Panc1 (cell line): ENCODE data around the gene WWOX.

Source experiments
- SIN3A ChIP-seq: IDR thresholded peaks from 2 replicates; pipeline ENCODE4 v1.6.1; 2012; ENCODE audit warnings: low read depth, mild to moderate bottlenecking, low read length, moderate library complexity, borderline replicate concordance; ENCODE audit not compliant: insufficient read depth
- TCF7L2 ChIP-seq: IDR thresholded peaks from 2 replicates; pipeline ENCODE4 v1.6.1; 2011; ENCODE audit warnings: mild to moderate bottlenecking, low read depth, low read length, inconsistent platforms
- TF ChIP-seq, protein P1 (sequence below): fragments of 450-650 bp; IDR thresholded peaks from 2 replicates; pipeline ENCODE4 v1.5.1; 2017; ENCODE audit warnings: mild to moderate bottlenecking

DNA sequence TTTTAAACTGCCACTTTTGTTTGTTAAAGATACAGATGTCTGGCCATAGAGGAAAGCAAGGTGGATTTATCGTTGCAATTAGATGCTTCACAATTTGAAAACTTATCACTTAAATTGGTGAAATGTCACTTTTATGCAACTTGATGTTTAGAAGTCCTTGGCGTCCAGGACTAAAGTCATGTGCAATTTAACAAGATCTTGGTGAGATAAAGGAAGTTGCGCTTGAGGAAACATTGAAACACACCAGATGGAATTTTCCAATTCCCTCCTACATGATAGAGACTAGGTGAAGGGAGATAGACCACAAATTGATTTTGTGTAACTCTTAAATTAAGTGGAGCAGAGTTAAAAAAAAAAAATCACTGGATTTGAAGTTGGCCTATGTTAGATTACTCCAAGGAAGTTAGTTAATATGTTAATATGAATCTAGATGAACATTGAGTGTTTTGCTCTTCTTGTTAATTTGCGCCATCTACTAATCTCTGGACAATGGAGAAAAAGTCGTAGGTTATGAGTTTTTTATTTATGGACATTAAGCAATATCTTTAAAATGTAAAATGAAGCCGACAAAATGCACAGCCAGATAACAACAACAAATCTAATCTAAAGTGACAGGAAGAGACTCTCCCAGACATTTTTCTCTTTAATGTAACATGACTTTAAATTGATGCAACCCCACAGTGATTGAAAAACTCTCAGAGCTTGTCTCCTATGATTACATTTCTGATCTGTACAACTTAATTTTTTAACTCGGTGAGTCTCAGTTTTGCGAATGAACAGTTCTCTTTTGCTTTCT is 119.6 kb downstream of the WWOX start:
- TF ChIP-seq, protein P1, sequence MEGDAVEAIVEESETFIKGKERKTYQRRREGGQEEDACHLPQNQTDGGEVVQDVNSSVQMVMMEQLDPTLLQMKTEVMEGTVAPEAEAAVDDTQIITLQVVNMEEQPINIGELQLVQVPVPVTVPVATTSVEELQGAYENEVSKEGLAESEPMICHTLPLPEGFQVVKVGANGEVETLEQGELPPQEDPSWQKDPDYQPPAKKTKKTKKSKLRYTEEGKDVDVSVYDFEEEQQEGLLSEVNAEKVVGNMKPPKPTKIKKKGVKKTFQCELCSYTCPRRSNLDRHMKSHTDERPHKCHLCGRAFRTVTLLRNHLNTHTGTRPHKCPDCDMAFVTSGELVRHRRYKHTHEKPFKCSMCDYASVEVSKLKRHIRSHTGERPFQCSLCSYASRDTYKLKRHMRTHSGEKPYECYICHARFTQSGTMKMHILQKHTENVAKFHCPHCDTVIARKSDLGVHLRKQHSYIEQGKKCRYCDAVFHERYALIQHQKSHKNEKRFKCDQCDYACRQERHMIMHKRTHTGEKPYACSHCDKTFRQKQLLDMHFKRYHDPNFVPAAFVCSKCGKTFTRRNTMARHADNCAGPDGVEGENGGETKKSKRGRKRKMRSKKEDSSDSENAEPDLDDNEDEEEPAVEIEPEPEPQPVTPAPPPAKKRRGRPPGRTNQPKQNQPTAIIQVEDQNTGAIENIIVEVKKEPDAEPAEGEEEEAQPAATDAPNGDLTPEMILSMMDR, result no peak
- no peak for TF ChIP-seq TCF7L2
- TF ChIP-seq SIN3A, result no peak
